GM12878 (cell line): ENCODE data around the gene GBA3.

ENCODE experiments used
- ATF3 ChIP-seq: IDR thresholded peaks from 2 replicates; pipeline ENCODE4 v1.6.1; 2011; ENCODE audit warnings: low read depth, mild to moderate bottlenecking, low read length, moderate library complexity, borderline replicate concordance; ENCODE audit errors: extremely low read depth
- GABPA ChIP-seq: IDR thresholded peaks from 2 replicates; pipeline ENCODE4 v1.6.1; 2014; ENCODE audit warnings: antibody characterized with exemption, low read depth, mild to moderate bottlenecking, inconsistent platforms
- POLR2A ChIP-seq: IDR thresholded peaks from 2 replicates; pipeline ENCODE4 v1.6.1; 2011; ENCODE audit warnings: low read depth, mild to moderate bottlenecking, low read length
- POLR2AphosphoS2 ChIP-seq: IDR thresholded peaks from 2 replicates; pipeline ENCODE4 v1.6.1; 2011; ENCODE audit warnings: low read depth, mild to moderate bottlenecking, low read length, improper control_type of control experiment, moderate library complexity
- POLR2AphosphoS5 ChIP-seq: IDR thresholded peaks from 2 replicates; pipeline ENCODE4 v1.6.1; 2011; ENCODE audit warnings: mild to moderate bottlenecking, low read length, inconsistent platforms
- RBBP5 ChIP-seq: fragments of 200-600 bp; sonication (generic); conservative IDR thresholded peaks from 2 replicates; pipeline ENCODE4 v1.6.1; 2016

- TF ChIP-seq POLR2A: no peak
- no peak for TF ChIP-seq POLR2AphosphoS2
- no peak for TF ChIP-seq POLR2AphosphoS5
- TF ChIP-seq ATF3: no peak
- TF ChIP-seq RBBP5: no peak
- no peak for TF ChIP-seq GABPA
Measured at GRCh38 chr4:22745234-22745633, 52.5 kb downstream of the GBA3 start.
